ENCODE results near the gene MARCHF11.

Gene MARCHF11, protein sequence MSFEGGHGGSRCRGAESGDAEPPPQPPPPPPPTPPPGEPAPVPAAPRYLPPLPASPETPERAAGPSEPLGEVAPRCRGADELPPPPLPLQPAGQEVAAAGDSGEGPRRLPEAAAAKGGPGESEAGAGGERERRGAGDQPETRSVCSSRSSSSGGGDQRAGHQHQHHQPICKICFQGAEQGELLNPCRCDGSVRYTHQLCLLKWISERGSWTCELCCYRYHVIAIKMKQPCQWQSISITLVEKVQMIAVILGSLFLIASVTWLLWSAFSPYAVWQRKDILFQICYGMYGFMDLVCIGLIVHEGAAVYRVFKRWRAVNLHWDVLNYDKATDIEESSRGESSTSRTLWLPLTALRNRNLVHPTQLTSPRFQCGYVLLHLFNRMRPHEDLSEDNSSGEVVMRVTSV

DNA sequence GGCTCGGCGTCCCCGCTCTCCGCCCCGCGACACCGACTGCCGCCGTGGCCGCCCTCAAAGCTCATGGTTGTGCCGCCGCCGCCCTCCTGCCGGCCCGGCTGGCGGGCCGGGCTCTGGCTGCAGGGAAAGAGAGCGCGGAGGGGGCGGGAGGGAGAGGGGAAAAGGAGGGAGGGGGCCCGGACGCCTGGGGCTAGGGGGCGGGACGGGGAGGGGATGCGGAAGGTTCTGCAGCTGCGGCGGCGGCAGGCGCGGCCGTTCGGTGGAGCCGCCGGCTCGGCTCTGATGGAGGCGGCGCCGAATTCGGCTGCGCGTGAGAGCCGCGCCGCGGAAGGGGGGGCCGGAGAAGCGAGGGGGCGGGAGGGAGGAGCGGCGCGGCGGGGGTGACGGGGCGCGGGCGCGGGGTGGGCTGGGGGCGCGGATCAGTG lies at the start of gene MARCHF11:
Gene MARCHF11 (minus strand): TSS at position 281 of the 425 bp plus-strand sequence. CDS start 216 bp downstream, at position 65.
- DNase-seq = no peak

DNA sequence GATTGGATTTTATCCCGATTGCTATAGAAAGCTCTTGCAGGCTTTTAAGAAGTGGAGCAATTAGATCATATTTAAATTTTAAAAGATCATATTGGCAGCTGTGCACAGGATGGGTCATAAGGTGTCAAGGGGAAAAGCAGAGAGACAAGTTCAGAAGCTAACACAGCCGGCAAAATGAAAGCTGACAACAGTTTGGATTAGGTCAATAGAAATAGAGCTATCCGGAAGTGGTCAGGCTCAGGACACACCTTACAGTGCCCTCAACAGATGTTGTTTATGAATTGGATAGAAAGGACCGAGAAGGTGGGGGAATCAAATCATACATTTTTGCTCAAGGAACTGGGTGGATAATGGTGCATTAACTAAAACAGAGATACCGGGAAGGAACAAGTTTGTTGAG lies 46.3 kb upstream of the MARCHF11 start:
- DNase-seq = no peak

DNA sequence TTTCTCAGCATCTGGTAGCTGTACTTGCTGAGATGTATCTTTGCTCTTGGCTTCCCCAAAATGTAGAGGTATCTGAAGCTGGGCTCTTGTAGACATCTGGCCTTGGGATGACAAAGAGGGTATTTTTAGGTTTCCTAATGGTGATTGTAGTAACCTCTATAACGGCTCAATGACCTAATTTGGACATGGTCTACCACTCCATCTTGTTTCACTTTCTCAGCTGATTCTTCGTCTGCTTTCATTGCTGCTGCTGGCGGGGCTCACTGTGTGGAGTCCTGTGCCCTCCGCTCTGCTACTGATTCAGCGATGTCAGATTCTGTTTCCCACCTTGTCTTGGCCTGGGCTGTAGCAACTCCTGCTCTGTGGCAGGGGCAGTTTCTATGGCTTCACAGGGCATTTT lies 12.7 kb upstream of the MARCHF11 start:
- DNase-seq = no peak

DNA sequence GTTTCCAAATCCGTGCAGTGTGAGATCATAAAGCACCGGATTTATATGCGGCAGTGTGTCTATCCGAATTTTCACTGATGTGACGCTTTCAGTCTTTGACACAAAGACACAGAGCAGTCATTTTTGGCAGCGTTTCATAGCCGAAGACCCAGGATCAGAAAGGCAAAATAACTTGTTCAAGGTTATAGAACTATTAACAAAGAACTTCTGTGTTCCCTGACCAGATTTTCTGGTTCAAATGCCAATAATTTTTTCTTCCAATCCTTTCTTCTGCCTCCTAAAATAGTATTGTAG lies 1.1 kb upstream of the MARCHF11 start:
- no peak for DNase-seq

DNA sequence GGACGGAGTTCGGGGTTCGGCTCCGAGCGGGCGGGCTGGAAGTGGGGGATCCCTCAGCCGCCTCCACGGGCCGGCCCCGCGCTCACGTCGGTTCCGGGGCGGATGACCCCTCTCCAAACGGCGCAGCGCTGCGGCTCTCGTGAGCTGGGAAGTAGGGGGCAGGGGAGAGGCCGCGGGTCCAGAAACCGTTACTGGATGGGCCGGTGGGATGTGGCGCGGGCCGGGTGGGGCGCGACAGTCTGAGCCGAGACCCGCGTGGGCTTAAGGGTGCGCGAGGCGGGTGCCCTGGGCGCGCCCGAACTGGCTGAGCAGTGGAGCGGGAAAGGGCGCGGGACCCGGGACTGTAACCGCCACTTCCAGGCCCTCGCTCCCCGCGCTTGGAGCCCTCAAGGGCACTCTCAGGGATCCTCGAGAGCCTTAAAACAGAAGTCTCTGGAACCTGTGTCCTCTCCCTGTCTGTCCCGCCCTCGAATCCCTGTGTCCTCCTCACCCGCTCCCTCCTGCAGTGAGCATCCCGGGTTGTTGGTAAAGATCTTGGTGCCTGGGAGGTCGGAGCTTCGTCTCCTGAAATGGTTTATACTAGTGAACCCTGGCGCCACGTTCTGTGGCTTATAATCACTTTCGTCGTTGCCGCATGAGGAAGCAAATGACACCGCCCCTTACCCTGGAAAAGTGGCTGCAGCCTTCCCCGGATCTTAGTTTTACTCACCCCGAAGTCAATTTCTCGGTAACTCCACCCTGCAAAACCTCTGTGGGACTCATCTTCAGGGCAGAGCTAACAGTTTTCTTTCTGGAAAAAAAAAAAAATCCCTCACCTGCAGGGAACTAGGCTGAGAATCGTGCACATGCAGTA lies 571 bp upstream of the MARCHF11 start:
- DNase-seq = no peak

DNA sequence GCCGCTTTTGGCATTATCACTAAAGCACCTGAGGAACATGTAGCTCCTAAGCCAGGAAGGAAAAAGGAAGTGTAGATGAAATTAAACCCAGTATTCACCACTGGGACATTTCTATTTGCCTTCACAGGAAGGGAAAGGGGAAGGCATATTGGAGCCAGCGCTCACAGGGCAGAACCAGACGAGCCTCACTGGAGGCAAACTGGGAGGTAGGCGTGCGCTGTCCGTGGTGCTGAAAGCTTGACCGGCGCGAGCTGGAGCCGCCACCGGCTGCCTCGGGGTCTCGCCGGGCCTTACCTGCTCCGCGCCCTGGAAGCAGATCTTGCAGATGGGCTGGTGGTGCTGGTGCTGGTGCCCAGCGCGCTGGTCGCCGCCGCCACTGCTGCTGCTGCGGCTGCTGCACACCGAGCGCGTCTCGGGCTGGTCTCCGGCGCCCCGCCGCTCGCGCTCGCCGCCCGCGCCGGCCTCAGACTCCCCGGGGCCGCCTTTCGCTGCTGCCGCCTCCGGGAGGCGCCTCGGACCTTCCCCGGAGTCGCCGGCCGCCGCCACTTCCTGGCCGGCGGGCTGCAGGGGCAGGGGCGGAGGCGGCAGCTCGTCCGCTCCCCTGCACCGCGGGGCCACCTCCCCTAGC lies 732 bp downstream of the MARCHF11 start:
- peak; percentile 37 for DNase-seq

DNA sequence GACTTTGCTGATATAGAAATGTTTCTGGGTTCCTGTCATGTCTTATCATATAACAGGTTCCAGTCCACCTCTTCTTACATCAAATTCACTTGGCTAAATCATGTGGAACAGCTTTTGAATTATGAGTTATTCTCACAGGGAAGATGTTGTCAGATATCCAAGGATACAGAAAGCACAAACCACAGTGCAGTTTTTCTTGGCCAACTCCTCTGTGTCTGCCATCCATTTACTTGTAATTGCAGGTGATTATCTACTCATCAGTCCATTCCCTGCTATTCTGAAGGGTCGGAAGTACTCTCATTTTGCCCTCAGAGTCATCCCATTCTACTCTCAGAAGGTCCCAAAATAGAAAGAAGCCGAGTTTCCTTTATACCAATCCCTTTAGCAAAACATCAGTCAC lies 10.0 kb downstream of the MARCHF11 start:
- no peak for DNase-seq

DNA sequence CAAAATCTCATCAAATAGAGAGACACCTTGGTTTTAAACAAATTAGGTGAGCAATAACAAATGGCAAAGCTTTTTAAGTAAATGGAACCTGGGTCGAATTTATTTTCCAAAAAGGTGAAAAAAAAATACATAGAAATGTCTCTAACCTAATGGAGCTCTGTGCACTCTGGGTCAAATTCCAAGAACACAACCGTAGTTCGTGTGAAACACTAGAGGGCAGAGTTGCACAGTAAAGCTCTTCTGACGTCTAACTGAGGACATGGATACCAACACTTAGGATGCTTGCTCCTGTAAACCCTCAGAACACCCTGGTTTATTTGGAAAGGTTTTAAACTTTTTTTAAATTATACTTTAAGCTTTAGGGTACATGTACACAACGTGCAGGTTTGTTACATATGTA lies 18.9 kb downstream of the MARCHF11 start:
- DNase-seq = peak; percentile 91

DNA sequence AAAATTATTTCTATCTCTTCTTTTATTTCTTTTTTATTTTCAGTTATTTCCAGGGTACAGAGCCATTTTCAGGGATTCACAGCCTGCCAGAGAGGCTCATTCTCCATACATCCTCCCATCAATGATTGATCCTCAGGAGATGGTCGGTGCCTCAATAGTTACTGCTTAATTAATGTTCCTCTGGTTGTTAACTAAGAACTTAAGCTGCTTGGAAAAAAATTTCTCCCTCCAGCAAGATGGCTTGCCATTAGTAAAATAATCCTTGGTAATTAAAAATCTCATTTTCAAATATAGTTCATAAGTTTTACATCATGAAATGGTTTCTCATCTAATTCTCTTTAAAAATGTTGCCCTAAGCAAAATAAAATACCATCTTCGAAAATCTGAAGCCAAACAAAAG lies 20.0 kb downstream of the MARCHF11 start:
- DNase-seq = no peak

DNA sequence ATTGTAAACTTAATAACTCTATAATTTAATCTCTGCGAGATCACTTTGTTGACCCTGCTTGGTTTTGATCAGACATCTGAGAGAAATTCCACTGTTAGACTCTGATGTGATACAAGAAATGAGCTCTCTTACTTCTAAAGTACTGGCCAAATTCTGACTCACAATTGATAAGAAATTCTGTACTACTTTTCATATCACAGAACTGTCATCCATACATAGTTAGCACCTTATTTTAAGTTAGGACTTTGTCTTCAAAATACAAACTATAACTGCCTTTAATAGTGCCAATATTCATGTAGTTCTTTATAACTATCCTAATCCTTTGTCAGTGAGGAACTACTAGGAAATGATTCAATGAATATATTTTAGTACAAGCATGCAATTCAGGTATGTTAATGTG lies 23.4 kb downstream of the MARCHF11 start:
- no peak for DNase-seq

DNA sequence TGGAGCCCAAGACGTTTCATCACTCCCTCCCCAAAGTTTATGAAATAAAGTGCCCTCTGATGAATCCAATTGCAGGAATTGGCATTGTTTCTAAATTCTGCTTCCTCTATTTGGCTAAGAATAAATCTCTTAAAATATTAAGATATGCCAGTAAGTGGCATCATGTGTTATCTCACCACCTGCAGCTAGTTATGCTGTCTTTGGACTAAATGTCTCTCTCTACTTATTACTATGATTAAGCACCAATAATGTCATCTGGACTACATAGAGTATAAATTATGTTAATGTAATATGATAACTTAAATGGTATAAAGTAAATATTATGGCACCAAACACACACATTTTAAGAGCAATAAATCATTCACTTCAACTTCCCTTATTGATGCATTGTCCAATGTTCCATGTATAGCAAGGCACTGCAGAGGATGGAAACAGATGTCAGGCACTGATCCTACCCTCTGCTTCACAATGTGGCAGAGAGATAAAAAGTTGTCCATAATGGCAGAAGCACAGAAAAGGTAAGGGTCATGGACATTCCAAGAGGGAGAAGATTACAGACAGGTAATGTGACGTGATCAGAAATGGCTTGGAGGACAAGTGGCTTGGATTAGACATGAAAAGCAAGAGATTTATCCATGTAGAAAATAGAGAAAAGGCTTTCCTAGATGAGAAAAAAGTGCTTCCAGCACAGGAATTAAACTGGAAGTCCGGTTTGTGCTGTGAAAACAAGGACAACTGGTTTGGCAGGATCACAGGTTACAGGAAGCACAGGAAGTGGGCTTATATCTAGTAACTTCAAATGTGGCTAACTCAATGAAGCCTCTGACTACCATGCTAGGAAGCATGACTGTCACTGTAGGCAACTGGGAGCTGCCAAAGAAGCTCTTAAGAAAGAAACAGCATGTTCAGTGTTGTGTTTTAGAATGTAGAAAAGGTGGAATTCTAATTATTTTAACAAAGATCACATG lies 26.7 kb downstream of the MARCHF11 start:
- DNase-seq = peak; percentile 77

DNA sequence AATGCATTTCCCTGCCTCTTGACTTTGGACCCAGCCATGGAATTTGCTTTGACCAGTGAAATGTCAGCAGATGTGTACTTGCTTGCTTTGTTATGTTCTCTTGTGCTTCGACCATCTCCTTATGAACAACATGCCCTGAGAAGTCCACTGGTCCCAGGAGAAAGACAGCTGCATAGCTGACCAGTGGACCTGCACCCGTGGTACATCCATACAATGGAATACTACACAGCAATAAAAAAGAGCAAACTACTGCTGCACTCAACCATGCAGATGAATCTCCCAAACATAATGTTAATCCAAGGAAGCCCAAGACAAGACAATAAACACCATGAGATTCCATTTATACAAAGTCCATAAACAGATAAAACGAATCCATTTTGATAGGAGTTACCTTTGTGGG lies 30.0 kb downstream of the MARCHF11 start:
- DNase-seq = no peak

DNA sequence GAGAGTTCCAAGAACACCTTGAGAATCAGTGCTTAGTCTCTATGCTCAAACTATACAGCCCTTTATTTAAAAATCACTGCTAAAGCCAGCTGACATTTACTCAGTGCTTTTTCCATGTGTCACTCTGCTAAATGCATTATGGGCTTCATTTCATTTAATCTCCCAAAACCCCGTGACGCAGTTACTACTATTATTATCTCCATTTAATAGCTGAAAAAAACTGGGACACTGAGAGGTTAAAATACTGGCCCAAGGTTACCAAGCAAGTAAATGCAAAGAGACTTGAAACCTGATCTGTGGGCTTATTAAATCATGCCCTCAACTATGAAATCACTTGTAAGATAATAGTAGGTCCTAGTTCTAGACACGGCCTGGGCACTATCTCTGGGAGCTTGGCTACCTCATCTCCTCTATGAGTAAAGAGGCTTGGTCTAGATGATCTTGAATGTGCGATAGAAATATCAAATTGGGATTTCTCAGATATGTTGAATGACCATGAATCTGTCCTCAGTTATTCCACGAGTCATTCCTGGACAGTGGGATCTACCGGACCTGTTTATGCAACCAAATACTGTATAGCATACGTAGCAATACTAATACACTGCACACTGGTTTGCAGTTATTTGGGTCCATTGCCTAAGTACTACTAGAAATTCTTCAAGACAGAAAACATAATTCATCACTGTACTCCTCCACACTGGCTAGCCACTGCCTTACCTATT lies 32.3 kb downstream of the MARCHF11 start:
- DNase-seq = no peak

DNA sequence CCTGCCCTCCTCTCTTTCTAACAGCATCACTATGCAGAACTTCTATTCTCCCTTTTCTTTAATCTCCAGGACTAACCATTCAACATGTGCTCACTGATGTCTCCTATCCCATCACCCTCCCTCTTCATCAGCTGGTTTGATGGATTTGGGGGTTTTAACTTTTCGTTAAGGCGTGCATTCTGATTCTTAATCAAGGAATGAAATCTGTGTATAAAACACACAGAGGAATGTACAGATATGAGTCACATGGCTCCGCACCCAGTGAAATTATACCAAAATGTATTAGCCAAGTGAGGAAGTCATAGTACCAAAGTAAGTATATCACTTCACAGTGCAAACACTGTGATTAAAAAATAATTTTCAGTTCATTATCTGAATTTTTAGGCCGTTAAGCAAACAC lies 35.2 kb downstream of the MARCHF11 start:
- no peak for DNase-seq

DNA sequence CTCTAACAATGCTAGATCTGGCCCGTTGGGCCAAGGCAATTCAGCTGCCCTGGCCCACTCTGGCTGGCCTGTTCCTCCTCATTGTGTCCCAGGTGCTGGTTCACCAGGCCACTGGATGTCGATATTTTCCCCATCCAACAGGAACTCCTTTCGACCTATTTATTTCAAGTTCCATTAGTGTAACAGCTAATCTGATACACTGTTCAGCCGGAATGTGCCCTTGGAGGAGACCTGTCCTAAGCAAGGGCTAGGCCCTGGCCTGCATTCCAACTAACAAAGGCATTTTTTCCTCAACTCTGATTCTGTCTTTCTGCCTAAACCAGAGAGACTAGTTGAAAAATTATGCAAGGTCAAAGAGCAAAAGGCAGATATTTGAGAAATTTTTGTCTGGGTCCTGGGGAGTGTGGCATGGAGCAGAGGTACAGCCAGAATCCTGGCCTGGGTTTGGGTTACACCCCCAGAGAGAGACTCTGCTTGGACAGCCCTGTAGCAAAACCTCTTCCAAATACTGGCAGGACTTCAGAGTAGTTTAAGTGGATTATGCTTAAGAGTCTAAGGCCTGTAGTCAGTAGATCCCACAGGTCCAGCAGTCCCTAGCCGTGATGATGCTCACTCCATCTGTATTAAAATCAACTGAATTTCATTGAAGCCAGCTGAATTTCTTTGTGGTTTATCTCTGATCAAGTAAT lies 36.1 kb downstream of the MARCHF11 start:
- no peak for DNase-seq

DNA sequence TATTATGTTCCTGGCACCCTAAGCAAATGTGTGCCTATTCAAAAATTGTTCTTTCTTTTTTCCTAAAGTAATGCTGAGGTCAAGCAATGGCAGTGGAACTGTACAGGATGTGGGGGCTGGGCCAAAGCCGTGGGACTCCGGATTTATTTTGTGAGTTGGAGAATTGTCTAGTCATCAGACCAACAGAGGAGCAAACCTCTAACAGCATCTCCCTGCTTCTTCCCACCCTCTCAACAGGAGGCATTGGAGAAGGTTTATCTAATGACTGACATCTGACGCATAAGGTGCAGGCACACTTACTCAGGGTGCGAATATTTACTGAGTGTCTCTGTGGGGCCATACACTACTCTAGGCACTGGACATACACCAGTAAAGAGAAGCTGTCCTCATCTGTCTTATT lies 38.6 kb downstream of the MARCHF11 start:
- no peak for DNase-seq

DNA sequence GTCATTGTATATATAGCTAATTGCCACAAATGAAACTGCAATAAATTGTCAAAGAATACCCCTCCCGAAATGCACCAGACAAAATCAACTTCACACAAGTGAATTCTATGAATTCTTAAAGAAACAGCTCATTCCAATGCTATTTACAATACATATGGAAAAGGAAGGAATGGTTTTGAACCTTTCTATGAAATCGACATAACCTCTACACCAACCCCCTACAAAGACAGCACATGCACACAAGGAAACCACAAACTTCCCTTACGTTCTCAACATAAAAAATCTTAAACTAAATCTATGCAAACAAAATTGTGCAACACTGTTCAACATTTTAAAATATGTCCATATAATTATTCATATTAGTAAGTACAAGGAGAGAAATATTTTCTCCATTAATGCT lies 39.2 kb downstream of the MARCHF11 start:
- no peak for DNase-seq

DNA sequence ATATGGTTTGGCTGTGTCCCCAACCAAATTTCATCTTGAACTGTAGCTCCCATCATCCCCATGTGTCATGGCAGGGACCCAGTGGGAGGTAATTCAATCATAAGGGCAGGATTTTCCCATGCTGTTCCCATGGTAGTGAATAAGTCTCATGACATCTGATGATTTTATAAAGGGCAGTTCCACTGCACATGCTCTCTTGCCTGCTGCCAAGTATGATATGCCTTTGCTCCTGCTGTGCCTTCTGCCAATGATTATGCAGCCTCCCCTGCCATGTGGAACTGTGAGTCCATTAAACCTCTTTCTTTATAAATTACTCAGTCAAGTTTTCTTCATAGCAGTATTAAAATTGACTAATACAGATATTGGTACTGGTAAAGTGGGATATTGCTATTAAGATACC lies 42.4 kb downstream of the MARCHF11 start:
- no peak for DNase-seq

DNA sequence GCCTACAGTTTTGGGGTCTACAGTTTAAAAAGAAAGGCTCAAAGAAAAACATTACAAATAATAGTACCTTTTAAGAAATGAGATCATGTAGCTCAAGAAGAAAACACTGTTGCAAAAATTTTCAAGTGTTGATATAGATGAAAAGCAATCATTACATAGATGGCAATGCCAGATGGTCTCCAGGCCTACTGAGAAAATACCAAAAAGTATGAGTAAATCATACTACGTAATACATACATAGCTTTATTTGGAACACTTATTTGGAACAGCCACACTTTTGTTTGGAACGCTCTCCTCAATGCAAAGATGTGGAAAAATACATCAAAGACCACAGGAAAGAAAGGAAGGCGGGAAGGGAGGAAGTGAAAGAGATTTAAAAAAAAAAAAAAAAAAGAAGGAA lies 44.1 kb downstream of the MARCHF11 start:
- DNase-seq = no peak

DNA sequence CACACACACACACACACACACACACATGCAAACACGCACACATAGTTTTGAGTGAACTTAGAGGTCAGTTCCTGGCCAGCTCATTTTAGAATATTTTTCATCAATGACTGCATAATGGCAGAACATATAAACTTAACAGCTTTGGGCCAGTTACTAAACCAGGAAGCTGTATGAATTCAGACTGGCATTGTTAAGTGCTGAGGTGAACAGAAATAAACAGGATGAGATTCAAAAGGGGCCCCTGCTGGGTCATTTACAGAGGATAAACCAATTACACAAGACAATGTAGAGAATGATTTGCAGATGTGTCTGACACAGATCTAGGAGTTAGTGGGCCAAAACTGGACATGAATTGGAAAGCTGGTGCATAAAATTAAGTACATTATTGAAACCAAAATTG lies 44.6 kb downstream of the MARCHF11 start:
- DNase-seq = peak; percentile 20

DNA sequence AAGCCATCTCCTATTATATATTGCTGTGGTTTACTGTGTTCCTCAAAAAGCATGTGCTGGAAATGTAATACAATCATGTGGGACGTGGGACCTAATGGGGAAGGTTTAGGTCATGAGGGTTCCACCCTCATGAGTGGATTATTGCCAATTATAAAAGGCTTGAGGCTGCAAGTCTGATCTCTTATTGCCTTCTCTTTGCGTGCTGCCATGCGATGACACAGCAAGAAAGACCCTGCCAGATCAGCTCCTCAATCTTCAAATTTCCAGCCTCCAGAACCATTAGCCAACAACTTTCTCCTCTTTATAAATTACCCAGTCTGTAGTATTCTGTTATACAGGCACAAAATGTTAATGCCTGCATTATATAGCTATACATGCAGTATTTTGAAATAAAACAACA lies 45.4 kb downstream of the MARCHF11 start:
- DNase-seq = no peak

Data from DMS53 (cell line).